Transverse colon (tissue), 4 donors: Measurements from ENCODE around the gene PRKCI. TPM values are rescaled to one million over a fixed set of nuclear protein-coding genes. Genes with fewer than 3 reads are reported as not detected.
A peak's percentile ranks its signal among the peaks of the same experiment; 100 is the strongest.

Experiments
- DNase-seq: peaks from one replicate; pipeline ENCODE4 v3.0.0-alpha.2; 2019
- H3K27ac ChIP-seq, 4 donors: fragments of 200-600 bp; sonication (generic); 2 replicates each; pipeline ENCODE4 v1.5.1; 2016 to 2018; ENCODE audit warnings: inconsistent platforms in 4 of 4
- H3K27me3 ChIP-seq: fragments of 200-600 bp; sonication (generic); 2 replicates; pipeline ENCODE4 v1.5.1; 2017; ENCODE audit warnings: inconsistent platforms
- H3K36me3 ChIP-seq, 4 donors: fragments of 200-600 bp; sonication (generic); 2 replicates each; pipeline ENCODE4 v1.5.1; 2017 to 2019; ENCODE audit warnings: inconsistent platforms in 4 of 4
- H3K4me1 ChIP-seq, 4 donors: fragments of 200-600 bp; sonication (generic); 2 replicates each; pipeline ENCODE4 v1.5.1; 2017 to 2020; ENCODE audit warnings: inconsistent platforms in 4 of 4
- H3K4me3 ChIP-seq, 4 donors: fragments of 200-600 bp; sonication (generic); 1 replicate in 1 of 4; 2 replicates in 3 of 4; pipeline versions ENCODE4 v1.5.1 to v1.6.1; 2017 to 2019; ENCODE audit warnings: inconsistent platforms in 4 of 4
- H3K9me3 ChIP-seq, 2 donors: fragments of 200-600 bp; sonication (generic); 2 replicates each; pipeline ENCODE4 v1.5.1; 2017 to 2019; ENCODE audit warnings: inconsistent platforms in 2 of 2
- EP300 ChIP-seq: sonication (generic); formaldehyde crosslinking; IDR thresholded peaks from one replicate; pipeline ENCODE4 v1.6.1; 2017; ENCODE audit warnings: antibody characterized with exemption, low read depth
- POLR2A ChIP-seq: fragments of 450-650 bp; IDR thresholded peaks from one replicate; pipeline ENCODE4 v1.6.1; 2016; ENCODE audit warnings: antibody characterized with exemption, mild to moderate bottlenecking, moderate library complexity
- POLR2AphosphoS5 ChIP-seq, 3 donors: sonication (generic); formaldehyde crosslinking; IDR thresholded peaks; one replicate each; pipeline ENCODE4 v1.6.1; 2016; ENCODE audit warnings: antibody characterized with exemption in 3 of 3
- WGBS, 2 donors: methylation state at CpG; one replicate each; pipeline ENCODE4 v1.1.5; 2018; ENCODE audit warnings: low coverage in 1 of 2; 5-methylcytosine and 5-hydroxymethylcytosine counted together
- in situ Hi-C, 4 donors: fragments of 200-750 bp; cut with MboI; loops; one replicate each; pipeline versions ENCODE4 v1.15.0 to v1.15.1; 2017; ENCODE audit warnings: low sequenced_read_pairs in 3 of 4, low pct_ligation_motif_present in 1 of 4, low pct_unique_long_range_greater_than_20kb in 1 of 4
- intact Hi-C: fragments of 100-400 bp; cut with DNase I; formaldehyde crosslinking; loops from one replicate; pipeline ENCODE4 v1.15.1; 2023; ENCODE audit warnings: low total_unique reads
- total RNA-seq, 4 donors: library from RNA; depleted of rRNA; stranded (reverse); fragments of >200 nt; gene quantifications; one replicate each; pipeline ENCODE4 v1.1.0, GENCODE V29; 2016
- TF ChIP-seq, protein P1 (sequence below), 5 experiments: fragments of 200-600 bp in 3 of 5; fragments of 450-650 bp in 2 of 5; sonication (generic) in 3 of 5; IDR thresholded peaks; 1 replicate in 2 of 5; 2 replicates in 3 of 5; pipeline ENCODE4 v1.5.1; 2016 to 2017; ENCODE audit warnings: antibody characterized with exemption in 5 of 5, inconsistent platforms in 3 of 5, mild to moderate bottlenecking in 2 of 5, moderate library complexity in 1 of 5

Gene PRKCI
- total RNA-seq, 4 donors from 2014 or later = 21.1 to 52.1 (median 36.0) TPM

DNA sequence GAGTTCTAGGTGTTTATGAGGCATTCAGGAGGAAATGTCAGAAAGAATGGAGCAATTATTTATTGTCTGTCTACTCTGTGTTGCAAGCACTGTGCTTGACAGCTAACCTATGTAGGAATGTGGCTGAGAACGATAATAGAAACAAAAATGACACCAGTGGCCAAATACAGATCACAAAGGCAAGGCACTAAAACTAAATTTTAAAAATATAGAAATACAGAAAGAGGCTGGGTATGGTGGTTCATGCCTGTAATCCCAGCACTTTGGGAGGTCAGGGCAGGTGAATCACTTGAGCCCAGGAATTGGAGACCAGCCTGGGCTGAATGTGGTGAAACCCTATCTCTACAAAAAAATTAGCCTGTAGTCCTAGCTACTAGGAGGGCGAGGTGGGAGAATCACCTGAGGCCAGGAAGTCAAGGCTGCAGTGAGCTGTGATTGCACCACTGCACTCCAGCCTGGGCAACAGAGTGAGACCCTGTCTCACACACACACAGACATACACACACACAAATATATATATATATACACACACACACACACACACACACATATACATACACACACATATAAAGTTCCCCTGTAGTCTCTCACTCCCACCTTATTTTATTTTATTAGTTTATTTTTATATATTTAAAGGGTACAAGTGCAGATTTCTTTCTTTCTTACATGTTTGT lies 6.0 kb downstream of the PRKCI start:
- Histone ChIP-seq H3K27me3 (no peaks in the 10 kb centered on the region), H3K9me3 (no peaks in the 10 kb centered on the region), H3K27ac (no peak overlapping the region), H3K4me3 (no peak overlapping the region), H3K4me1 (peaks cover 0 to 25% (median 12%) of the 10 kb centered on the region in 4 donors), H3K36me3 (no peaks in the 10 kb centered on the region)
- no peak for DNase-seq
- TF ChIP-seq, protein P1, sequence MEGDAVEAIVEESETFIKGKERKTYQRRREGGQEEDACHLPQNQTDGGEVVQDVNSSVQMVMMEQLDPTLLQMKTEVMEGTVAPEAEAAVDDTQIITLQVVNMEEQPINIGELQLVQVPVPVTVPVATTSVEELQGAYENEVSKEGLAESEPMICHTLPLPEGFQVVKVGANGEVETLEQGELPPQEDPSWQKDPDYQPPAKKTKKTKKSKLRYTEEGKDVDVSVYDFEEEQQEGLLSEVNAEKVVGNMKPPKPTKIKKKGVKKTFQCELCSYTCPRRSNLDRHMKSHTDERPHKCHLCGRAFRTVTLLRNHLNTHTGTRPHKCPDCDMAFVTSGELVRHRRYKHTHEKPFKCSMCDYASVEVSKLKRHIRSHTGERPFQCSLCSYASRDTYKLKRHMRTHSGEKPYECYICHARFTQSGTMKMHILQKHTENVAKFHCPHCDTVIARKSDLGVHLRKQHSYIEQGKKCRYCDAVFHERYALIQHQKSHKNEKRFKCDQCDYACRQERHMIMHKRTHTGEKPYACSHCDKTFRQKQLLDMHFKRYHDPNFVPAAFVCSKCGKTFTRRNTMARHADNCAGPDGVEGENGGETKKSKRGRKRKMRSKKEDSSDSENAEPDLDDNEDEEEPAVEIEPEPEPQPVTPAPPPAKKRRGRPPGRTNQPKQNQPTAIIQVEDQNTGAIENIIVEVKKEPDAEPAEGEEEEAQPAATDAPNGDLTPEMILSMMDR (IDR thresholded peaks at IDR 0.05) = no peak
- TF ChIP-seq EP300 = no peak
- no peak for TF ChIP-seq POLR2A
- TF ChIP-seq POLR2AphosphoS5 (IDR thresholded peaks at IDR 0.05) = no peak
- WGBS, 2 donors = 71 to 76% methylated on average over 1 to 2 of the region's 2 CpGs
- intact Hi-C loops (no loop called here), in situ Hi-C loops (no loop called here)

DNA sequence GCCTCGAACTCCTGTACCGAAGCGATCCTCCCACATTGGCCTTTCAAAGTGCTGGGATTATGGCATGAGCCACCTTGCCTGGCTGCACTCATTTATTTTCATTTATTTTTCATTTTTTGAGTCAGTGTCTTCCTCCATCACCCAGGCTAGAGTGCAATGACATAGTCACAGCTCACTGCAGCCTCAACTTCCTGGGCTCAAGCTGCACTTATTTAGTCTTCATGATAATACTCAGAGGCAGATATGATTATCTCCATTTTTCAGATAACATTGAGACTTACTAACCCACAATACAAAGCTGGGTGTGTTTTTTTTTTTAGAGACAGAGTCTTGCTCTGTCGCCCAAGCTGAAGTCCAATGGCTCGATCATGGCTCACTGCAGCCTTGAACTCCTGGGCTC lies 10.0 kb downstream of the PRKCI start:
- in situ Hi-C loops = no loop called here
- H3K9me3 ChIP-seq = no peaks in the 10 kb centered on the region
- H3K4me1 ChIP-seq = peaks cover 0 to 16% (median 10%) of the 10 kb centered on the region in 4 donors
- 90 to 94% methylated on average over 5 of the region's 5 CpGs for WGBS, 2 donors
- intact Hi-C loops = no loop called here
- no peak for DNase-seq
- H3K4me3 ChIP-seq = no peak overlapping the region
- H3K27me3 ChIP-seq = no peaks in the 10 kb centered on the region
- H3K27ac ChIP-seq = no peak overlapping the region
- H3K36me3 ChIP-seq = peaks cover 0 to 17% (median 5%) of the 10 kb centered on the region in 4 donors
- TF ChIP-seq POLR2A = no peak
- no peak for TF ChIP-seq EP300
- TF ChIP-seq, protein P1 (IDR thresholded peaks at IDR 0.05) = no peak
- no peak for TF ChIP-seq POLR2AphosphoS5 (IDR thresholded peaks at IDR 0.05)

DNA sequence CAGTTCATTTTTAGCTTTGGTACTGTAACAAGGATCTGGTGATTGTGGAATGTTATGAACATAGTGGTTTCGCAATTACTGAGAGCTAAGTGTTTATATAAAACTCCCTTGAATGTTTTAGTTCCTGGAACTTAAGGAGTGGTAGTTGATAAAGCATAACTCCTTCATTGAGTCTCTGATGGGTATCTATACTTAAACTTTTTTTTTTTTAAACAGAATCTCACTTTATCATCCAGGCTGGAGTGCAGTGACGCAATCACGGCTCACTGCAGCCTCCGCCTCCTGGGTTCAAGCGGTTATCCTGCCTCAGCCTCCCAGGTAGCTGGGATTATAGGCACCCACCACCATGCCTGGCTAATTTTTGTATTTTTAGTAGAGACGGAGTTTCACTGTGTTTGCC lies 11.3 kb downstream of the PRKCI start:
- no peaks in the 10 kb centered on the region for H3K27me3 ChIP-seq
- peak; percentile 38 for DNase-seq
- H3K4me1 ChIP-seq = peaks cover 0 to 16% (median 8%) of the 10 kb centered on the region in 4 donors
- H3K9me3 ChIP-seq = no peaks in the 10 kb centered on the region
- TF ChIP-seq POLR2A (no peak), POLR2AphosphoS5 (IDR thresholded peaks at IDR 0.05) (no peak), EP300 (no peak)
- TF ChIP-seq, protein P1 (IDR thresholded peaks at IDR 0.05) = no peak
- H3K4me3 ChIP-seq = no peak overlapping the region
- in situ Hi-C loops (no loop called here), intact Hi-C loops (no loop called here)
- peak overlapping the region; percentile 54 to 74 (median 60) for H3K27ac ChIP-seq
- 71 to 72% methylated on average over 5 to 6 of the region's 6 CpGs for WGBS, 2 donors
- H3K36me3 ChIP-seq = peaks cover 0 to 23% (median 7%) of the 10 kb centered on the region in 4 donors

DNA sequence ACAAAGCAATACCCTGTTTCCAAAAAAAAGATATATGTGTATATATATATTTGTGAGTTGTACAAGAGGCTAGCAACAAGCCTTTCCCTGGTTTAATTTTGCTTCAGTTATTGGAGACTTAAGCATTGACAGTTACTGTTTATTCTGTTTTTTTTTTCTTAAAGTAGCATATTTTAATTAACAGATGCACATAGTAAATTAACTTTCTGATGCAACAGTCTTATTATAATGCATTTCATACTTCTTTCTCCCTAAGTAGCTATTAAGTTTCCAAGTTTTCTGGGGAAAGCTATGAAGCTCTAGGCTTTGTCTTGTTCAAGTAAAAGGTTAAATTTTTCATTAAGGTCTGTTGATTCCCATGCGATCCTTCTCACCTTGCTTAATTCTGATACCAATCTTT lies 17.9 kb downstream of the PRKCI start:
- WGBS, 2 donors = 91 to 100% methylated on average over 1 of the region's 1 CpG
- intact Hi-C loops = no loop called here

More for the DNA sequence above, 17.9 kb downstream of the PRKCI start:
- in situ Hi-C loops = no loop called here
- TF ChIP-seq, protein P1 (IDR thresholded peaks at IDR 0.05) = no peak
- TF ChIP-seq POLR2A (no peak), EP300 (no peak), POLR2AphosphoS5 (IDR thresholded peaks at IDR 0.05) (no peak)
- no peak overlapping the region for H3K4me3 ChIP-seq
- H3K9me3 ChIP-seq = no peaks in the 10 kb centered on the region
- no peak for DNase-seq
- no peaks in the 10 kb centered on the region for H3K27me3 ChIP-seq
- no peaks in the 10 kb centered on the region for H3K4me1 ChIP-seq
- H3K36me3 ChIP-seq = peaks cover 0 to 27% (median 7%) of the 10 kb centered on the region in 4 donors
- no peak overlapping the region for H3K27ac ChIP-seq
